Activated CD4-positive, alpha-beta T cell treated with anti-CD3 and anti-CD28 coated beads, Interleukin-2, amount 50 U/mL, for 16 hours (primary cell): ENCODE data around the gene CCDC88B.
"Not testable (repeated sequence)": the region's sequence is repeated elsewhere in the genome, so short reads cannot be mapped to it uniquely, and the experiment has no call there.

Experiments used
- DNase-seq: peaks from one replicate; pipeline ENCODE4 v3.0.0-alpha.2; 2020

The CCDC88B gene

DNA sequence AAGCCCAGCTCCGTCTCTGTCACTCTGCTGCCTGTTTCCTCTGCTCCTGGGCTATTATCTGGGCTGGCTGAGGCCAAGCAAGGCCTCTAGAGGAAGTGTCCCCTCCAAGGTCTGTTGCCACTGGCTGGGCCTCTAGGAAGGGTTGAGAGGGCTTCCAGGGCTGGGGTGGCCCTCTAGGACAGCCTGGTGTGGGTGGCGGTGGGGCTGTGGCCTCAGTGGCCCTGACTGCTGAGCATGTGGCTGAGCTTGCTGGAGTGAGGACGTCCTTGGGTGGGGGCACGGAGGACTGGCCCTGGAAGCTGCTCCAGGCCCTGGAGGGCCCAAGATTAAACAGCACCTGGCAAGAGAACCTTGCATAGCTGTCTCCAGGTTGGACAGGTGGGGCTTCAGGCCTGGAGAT lies 16.0 kb upstream of the CCDC88B start:
- not testable (repeated sequence) for DNase-seq

DNA sequence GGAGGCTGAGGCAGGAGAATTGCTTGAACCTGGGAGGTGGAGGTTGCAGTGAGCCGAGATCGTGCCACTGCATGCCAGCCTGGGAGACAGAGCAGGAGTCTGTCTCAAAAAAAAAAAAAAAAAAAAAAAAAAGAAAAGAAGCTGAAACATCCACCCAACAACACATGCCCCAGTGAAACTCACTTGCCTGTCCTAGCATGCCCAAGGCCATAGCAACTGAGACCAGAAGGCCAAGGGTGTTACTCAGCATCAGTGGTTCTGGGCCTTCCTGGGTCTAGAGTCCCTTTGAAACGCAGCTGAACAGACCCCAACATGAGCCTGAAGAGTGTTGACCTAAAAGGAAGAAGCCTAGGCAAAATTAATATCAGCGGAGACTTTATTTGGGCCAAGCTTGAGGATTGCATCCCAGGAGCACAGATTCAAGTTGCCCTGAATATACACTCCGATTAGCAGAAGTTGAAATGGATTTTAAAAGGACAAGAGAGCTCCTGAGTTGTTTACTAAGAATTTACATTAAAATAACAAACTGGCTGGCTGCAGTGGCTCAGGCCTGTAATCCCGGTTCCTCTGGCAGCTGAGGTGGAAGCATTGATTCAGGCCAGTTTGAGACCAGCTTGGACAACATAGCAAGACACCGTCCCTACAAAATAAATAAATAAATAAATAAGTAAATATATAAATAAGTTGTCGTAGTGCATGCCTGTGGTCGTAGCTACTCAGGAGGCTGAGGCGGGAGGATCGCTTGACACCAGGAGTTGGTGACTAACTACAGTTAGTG lies 15.1 kb upstream of the CCDC88B start:
- DNase-seq, result no peak

DNA sequence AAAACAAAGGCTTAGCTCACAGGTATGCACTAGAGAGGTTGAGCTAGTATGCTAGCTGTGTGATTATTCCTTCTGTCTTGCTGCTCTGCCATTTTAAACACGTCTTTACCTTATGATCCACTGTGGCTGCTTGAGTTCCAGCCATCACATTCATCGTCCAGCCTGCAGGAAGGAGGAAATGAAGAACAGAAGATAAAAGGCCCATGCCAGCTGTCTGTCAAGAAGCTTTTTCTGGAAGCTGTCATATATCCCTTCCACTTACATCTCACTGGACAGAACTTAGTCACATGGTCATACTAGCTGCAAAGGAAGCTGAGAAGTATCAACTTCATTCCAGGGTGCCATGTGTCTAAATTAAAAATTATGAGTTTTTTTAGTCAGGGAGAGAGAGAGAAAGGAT lies 12.6 kb upstream of the CCDC88B start:
- no peak for DNase-seq

DNA sequence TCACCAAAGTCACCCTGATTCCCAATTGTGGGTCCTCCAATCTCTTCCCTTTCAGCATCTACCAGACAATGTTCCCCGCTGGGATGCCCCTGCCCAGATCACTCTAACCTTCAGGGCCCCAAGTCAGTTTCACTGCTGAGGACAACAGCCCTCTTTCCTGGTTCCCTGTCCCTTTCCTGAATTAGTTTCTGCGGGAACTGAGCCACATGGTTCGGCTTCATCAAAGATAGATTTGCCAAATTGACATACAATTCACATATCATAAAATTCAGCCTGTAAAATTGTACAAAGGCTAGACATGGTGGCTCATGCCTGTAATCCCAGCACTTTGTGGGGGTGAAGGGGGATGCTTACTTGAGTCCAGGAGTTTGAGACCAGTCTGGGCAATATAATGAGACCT lies 12.0 kb upstream of the CCDC88B start:
- no peak for DNase-seq

DNA sequence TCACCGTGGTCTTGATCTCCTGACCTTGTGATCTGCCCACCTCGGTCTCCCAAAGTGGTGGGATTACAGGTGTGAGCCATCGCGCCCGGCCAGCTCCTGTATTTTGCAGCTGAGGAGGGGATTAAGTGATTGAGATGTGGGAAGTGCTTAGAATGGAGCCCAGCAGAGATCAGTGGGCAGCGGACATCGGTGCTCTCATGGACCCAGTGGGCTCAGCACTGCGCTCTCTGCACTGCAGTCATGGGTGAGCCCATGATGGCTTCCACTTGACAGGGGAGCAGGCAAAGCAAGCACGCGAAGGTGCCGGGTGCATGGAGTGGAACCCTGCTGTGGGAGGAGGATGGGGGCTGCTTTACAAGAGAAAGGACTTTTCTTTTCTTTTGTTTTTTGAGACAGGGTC lies 9.1 kb upstream of the CCDC88B start:
- DNase-seq, result no peak

DNA sequence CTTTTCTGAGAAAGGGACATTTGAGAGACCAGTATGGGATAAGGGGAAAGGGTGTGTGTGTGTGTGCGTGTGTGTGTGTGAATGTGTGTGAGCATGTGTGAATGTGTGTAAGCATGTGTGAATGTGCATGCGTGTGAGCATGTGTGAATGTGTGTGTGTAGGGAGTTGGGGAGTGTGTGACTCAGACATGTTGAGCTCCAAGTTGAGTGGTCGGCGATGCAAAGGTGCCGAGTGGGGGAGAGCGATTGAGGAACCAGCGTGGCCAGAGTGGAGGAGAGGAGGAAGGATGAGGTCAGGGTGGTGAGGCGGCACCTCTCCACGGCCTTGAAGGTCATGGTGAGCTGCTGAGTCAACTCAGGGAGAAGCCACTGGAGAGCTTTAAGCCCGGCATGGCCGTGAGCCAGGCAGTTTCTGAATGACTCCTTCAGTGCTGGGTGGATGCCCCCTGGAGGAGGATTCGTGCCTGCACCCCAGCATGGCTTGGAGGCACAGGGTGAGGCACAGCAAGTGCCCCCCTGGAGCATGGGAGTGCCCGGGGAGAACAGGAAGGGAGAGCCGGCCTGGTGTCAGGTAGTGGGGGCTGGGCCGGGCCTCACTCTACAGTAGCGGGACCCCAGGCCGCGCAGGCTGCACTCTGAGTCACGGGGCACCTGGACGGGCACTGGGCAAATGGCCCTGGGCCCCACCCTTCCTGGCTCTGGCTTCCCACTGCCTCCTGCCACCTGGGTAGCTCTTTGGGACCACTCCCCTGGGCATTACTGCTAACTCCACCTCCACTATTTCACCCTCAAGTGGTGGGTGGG lies 8.2 kb upstream of the CCDC88B start:
- peak; percentile 94 for DNase-seq

GRCh38 chr11:64333556-64333955 lies 6.4 kb upstream of the CCDC88B start:
- DNase-seq, result no peak

GRCh38 chr11:64334764-64335735 lies 5.0 kb upstream of the CCDC88B start:
- peak; percentile 74 for DNase-seq

DNA sequence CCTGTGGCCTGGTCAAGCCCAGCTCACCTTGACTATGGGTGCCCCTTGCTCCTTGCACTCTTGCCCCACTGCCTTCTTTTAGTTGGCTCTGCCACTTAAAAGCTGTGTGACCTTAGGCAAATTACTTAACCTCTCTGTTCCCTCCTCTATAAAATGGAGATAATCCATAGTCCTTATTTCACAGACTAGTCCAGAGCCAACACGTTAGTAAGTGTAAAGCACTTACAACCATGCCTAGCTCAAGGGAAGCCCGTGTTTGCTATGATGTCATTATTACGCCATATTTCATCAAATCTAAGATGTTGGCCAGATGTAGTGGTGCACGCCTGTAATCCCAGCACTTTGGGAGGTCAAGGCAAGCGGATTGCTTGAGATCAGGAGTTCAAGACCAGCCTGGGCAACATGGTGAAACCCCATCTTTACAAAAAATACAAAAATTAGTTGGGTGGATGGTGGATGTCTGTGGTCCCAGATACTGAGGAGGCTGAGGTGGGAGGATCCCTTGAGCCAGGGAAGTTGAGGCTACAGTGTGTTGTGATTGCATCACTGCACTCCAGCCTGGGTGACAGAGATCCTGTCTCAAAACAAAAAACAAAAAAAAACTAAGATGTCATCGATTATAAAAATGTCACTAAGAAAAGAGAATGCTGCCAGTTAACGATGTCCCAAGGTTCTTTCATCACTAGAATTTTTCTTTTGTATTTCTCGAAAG lies 2.3 kb upstream of the CCDC88B start:
- DNase-seq, result no peak

- DNase-seq, result no peak
Observed at GRCh38 chr11:64338716-64339115, 1.3 kb upstream of the CCDC88B start.

DNA sequence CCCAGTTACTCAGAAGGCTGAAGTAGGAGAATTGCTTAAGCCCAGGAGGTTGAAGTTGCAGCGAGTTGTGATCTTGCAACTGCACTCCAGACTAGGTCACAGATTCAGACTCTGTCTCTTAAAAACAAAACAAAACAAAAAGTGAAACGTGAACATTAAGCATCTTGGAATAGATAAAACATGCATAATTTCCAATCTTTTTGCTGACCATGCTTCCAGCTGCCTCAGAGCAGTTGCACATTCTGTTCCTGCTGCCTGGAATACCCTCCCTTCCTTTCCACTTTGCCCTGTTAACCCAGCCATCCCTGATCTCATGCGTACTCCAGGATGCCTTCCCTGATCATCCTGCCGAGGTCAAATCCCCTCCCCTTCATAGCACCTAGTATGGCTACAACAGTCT lies 718 bp upstream of the CCDC88B start:
- DNase-seq, result no peak

DNA sequence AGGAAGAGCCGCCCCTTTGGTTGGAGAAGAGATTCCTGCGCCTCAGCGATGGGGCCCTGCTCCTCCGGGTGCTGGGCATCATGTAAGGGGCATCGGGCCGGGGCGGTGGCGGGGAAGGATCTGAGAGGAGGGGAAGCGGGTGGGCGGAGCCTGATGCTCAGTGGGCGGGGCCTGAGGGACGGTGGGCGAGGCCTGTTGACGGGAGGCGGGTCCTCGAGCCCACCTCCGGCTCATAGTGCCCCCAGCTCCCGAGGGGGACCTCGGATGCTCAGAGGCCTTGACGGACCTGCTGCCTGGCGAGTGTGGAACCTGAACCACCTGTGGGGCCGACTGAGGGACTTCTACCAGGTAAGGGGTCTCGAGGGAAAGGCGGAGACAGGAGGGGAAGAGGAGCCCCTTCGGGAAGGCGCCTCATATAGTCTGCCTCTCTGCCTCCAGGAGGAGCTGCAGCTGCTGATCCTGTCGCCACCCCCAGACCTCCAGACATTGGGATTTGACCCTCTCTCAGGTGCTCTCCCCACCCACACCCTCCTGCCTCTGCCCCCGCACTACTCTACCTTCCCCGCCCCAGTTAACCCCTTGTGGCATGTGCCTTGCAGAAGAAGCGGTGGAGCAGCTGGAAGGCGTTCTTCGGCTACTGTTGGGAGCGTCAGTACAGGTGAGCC lies 799 bp downstream of the CCDC88B start:
- DNase-seq, result peak; percentile 85

DNA sequence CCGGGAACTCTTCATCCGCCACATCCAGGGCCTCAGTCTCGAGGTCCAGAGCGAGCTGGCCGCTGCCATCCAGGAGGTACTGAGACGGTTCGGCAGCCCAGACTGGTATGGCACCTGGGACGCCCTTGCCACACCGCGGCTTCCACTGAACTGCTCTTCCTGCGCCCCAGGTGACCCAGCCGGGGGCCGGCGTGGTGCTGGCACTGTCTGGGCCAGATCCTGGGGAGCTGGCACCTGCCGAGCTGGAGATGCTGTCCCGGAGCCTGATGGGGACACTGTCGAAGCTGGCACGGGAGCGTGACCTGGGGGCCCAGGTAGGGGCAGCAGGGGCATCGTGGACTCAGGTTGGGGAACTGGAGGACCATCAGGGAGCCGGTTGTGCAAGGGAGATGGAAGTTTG lies 1.4 kb downstream of the CCDC88B start:
- DNase-seq, result no peak

DNA sequence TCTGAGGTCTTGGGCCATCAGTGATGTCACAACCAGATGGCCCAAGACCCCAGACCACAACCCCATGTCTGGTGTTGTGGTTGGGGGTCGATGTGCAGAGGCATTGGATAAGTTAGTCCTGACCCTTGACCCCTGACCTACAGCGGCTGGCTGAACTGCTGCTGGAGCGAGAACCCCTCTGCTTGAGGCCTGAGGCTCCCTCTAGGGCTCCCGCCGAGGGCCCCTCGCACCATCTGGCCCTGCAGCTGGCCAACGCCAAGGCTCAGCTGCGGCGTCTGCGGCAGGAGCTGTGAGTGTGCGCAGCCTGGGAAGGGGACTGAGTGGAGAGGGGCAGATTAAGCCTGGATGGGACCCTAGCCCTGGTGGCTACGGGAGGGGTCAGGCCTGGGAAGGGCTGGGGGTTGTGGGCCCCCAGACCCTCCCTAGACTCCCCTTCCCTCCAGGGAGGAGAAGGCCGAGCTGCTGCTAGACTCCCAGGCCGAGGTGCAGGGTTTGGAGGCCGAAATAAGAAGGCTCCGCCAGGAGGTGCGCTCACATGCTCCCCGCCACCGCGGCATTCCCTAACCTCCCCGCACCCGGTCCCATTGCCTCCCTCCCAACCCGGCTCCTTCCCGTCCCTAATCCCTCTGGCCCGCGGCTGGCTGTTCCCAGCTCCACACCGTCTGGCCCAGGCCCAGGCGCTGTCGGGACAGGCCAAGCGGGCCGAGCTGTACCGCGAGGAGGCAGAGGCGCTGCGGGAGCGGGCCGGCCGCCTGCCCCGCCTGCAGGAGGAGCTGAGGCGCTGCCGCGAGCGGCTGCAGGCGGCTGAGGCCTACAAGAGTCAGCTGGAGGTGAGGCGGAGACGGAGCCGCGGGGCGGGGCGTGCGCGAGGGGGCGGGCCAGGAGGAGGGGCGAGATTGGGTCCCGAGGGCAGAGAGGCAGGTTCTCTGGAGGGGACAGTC lies 2.1 kb downstream of the CCDC88B start:
- DNase-seq, result peak; percentile 93

GRCh38 chr11:64342869-64343745 lies 3.1 kb downstream of the CCDC88B start:
- DNase-seq, result no peak

GRCh38 chr11:64343767-64344559 lies 4.0 kb downstream of the CCDC88B start:
- DNase-seq, result no peak

- no peak for DNase-seq
Observed at GRCh38 chr11:64344787-64345186, 4.8 kb downstream of the CCDC88B start.

DNA sequence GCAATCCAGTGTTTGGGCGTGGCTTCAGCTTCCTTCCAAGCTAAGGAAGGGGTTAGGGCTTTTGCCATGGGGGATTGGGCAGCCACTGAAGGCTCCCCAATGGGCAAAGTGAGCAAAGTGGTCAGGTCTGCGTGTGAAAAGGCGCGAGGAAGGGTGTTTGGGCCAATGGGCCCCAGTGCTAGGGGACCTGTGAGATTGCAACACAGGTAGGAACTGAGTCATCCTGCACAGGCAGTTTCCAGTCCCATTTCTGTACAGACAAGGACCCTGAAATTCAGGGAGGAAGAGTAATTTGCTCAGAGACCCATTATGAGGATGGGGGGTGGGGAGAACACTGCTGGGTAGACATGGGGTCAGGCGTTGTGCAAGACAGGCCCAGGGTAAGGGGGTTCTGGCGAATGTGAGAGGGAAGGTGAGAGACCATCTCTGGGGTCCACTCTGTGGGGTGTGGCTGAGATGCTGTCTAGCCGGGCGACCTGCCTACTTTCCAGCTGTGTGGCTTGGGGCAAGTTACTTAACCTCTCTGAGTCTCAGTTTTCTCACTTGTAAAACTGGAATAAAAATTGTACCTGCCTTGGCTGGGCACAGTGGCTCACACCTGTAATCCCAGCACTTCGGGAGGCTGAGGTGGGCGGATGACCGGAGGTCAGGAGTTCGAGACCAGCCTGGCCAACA lies 7.3 kb downstream of the CCDC88B start:
- DNase-seq, result no peak
